Measurements from ENCODE around the gene IL17RA.
"Not testable (repeated sequence)": the region's sequence is repeated elsewhere in the genome, so short reads cannot be mapped to it uniquely, and the experiment has no call there.

The IL17RA gene, protein sequence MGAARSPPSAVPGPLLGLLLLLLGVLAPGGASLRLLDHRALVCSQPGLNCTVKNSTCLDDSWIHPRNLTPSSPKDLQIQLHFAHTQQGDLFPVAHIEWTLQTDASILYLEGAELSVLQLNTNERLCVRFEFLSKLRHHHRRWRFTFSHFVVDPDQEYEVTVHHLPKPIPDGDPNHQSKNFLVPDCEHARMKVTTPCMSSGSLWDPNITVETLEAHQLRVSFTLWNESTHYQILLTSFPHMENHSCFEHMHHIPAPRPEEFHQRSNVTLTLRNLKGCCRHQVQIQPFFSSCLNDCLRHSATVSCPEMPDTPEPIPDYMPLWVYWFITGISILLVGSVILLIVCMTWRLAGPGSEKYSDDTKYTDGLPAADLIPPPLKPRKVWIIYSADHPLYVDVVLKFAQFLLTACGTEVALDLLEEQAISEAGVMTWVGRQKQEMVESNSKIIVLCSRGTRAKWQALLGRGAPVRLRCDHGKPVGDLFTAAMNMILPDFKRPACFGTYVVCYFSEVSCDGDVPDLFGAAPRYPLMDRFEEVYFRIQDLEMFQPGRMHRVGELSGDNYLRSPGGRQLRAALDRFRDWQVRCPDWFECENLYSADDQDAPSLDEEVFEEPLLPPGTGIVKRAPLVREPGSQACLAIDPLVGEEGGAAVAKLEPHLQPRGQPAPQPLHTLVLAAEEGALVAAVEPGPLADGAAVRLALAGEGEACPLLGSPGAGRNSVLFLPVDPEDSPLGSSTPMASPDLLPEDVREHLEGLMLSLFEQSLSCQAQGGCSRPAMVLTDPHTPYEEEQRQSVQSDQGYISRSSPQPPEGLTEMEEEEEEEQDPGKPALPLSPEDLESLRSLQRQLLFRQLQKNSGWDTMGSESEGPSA

DNA sequence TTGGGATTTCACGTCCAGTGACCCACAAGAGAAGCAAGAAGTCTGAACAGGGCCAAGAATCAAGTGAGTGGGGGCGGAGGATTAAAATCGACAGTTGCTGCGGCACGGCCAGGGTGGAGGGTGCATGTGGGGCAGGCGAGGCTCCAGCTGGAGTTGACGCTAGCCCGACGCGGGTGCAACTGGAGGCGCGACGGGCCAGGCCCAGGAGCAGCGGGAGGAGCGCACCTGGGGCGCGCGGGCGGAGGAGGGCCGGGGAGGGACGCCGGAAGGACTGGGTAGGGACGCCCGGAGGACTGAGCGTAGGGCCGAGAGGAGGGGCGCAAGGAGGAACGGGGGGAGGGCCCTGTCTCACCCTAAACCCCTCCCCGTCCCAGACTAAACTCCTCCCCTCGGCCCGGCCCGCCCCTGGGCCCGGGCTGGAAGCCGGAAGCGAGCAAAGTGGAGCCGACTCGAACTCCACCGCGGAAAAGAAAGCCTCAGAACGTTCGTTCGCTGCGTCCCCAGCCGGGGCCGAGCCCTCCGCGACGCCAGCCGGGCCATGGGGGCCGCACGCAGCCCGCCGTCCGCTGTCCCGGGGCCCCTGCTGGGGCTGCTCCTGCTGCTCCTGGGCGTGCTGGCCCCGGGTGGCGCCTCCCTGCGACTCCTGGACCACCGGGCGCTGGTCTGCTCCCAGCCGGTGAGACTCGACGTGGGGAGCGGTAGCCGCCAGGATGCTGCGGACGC is at the start of gene IL17RA:
TSS of gene IL17RA (plus strand) at position 447 of the 723 bp plus-strand sequence. CDS start at position 539, 92 bp downstream.
- DNase-seq (ENCODE audit: low read depth in 2 of 2) = peak; percentile 70 to 71

DNA sequence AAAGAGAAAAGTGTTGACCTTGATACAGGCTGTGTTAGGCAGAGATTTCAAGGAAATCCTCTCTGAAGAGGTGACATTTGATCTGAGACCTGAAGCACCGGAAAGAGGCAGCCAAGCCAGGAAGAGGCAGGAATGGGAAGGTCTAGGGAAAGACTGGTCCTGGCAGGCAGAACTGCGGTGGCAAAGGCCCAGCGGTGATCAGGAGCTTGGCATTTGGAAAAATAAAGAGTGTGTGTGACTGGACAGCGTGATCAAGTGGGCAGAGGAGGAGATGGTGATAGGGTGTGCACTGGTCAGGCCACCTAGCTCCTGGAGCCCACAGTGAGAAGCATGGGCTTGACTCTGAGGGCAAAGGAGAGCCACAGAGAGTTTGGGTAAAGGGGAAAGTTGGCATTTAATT is 49.6 kb upstream of the IL17RA start:
- DNase-seq (ENCODE audit: low read depth in 2 of 2) = no peak

DNA sequence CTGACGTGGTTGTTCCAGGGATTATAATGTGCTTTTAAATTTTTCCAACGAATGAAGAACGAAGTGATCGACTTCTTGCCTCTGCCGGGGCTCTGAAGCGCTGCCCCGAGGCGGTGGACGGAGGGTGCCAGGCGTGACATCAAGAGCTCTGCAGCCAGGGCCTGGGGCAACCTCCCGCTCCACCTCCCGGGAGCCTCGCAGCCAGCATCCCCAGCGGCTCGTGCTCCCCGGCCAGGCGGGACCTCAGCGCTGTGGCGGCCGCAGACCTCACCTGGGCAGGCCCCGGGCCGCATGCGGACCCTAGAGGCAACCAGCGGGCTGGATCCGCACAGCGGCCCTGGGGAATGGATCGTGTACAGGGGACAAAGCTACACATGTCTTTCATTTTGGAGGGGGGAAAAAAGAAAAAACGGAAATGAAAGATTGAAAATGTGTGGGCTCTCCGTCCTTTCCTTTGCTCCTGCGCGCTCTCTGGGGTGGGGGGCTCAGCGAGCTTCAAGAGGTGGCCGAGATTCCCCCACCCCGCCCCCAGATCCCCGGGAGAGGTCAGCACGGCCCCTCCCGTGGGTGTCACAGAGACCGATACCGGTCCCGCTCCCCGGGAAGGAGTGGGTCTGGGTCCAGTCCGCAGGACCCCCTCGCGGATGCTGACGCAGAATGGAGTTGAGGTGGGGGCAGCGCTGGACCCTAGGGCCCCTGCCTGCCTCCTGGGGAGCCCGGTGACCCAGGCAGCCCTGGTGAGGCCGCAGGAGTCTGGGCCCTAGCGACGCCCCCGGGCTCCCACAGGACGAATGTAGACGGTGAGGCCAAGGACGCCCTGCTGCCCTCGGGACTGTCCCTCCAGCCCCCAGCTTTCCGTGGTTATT is 48.6 kb upstream of the IL17RA start:
- not testable (repeated sequence) for DNase-seq (ENCODE audit: low read depth in 2 of 2)

DNA sequence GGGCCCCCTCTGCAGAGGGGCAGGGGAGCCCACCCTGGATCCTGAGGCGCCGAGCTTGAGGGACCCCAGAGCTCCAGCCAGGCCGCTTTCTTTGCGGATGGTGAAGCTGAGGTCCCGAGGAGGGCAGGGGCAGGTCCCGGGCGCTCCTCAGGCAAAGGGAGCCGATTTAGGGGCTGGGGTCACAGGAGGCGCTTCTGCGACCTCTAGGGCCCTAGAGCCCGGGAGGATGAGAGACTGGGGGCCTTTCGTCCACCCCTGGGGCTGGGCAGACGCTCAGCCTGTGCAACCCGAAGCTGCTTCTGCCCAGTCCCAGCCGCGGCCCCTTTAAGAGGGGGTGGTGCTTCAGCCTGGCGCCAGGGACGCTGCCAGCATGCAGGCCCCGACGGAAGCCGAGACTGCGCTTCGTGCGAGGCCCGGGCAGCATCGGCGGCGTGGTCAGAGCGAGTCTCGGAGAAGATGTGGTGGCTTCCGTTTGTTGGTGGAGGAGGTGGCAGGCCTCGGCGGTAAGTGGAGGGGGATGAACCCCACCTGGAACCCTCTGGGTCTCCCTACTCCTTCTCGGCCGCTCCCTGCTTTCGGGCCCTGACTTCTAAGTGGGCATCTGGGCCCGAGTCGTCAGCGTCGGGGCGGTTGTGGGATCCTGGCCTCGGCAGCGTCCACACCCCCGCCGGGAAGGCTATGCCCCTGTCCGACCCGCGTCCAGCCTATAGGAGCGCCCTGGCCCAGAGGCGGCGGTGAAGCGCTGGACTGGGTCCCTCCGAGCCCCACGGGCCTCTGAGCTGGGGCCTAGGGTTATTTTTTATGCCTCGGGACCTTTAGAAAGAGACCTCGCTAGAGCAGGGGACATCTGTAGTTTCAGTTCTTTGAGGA is 47.7 kb upstream of the IL17RA start:
- DNase-seq (ENCODE audit: low read depth in 2 of 2) = not testable (repeated sequence)

DNA sequence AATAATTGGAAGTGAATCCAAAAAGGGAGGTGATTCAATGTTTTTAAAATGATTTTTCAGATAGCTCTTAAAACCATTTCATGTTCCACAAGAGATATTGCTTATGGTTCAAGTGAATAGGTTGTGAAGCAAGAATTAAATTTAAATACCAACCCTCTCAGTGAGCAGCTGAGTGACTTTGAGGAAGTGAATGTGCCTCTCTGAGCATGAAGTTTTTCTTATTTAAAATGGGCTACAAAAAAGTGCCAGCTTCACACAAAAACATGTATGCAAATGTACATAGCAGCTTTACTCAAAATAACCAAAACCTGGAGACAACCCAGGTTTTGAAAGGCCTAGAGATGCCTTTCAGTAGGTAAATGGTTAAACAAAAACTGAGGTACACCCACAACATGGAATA is 41.3 kb upstream of the IL17RA start:
- no peak for DNase-seq (ENCODE audit: low read depth in 2 of 2)

DNA sequence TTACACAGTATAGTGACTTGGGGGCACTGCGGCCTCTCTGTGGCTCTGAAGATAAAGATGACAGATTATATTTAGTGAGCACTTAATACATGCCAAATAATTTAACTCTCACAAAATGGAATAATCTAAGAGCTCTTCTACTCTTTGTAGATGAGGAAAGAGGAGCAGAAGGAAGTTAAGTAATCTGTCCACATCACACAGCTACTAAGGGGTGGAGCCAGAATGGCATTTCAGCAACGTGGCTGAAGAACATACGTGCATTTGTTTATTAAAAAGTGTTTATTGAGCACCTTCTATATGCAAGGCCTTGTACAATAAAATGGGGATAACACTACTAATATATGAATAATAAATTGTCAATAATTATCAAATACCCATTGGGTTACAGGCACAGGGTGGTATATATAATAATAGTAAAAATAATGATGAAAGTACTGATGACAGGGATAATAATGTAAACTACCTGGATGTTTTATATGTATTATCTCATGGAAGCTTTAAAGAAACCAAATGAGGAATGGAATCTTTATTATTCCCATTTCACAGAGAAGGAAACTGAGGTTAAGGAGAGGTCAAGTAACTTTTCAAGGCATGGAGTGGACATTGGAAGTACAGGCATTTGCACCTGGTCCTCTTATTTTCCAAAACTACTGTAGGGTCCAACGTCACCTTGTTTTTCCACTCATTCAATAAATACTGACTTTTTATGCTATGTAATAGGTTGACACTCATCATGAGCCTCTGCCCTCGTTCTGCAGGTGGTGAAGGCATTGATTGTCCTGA is 38.0 kb upstream of the IL17RA start:
- no peak for DNase-seq (ENCODE audit: low read depth in 2 of 2)

DNA sequence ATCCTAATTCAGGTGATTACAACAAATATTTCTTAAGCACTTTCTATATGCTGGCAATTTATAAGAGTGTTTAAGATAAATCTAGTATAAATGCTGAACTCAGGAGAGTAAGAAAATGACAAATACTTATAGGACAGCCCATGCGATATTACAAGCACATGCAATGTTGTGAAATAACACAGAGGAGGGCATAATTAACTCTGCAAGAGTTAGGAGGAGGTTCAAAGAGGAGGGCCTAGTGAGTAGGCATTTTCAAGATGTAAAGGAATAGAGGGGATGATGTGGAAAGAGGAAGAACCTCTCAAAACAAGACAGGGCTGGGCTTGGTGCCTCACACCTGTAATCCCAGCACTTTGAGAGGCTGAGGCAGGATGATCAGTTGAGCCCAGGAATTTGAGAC is 37.1 kb upstream of the IL17RA start:
- DNase-seq (ENCODE audit: low read depth in 2 of 2) = no peak

DNA sequence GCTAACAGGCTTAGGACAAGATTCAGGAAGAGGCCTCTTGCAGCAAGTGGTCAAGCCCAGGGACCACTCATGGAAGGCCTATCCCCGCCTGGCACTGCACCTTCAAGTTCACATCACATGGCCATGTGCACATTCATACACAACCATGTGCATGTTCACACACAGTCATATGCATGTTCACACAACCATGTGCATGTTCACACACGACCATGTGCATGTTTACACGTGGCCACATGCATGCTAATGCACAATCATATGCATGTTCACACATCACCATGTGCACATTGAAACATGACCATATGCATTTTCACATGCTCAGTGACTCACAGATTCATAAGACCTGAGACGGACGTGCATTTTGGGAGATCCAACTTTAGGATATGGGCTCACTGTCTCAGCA is 28.7 kb upstream of the IL17RA start:
- no peak for DNase-seq (ENCODE audit: low read depth in 2 of 2)

DNA sequence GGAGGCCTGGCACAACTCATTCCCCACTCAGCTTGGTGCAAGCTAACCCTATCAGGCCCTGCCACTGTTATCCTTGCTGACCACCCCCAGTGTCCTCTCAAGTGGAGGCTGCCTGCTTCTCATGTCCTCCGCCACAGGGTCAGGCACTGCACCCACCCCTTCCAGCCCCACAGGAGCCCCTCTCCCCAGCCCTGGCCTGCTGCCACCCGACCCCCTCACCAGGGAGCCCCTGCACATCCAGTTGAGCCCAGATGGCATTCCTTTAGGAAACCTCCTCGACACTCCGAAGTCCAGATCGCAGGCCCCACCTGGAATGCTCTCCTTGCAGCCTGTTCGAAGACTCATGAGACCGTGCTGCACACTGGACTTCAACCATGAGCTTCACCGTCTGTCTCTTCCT is 28.0 kb upstream of the IL17RA start:
- no peak for DNase-seq (ENCODE audit: low read depth in 2 of 2)

DNA sequence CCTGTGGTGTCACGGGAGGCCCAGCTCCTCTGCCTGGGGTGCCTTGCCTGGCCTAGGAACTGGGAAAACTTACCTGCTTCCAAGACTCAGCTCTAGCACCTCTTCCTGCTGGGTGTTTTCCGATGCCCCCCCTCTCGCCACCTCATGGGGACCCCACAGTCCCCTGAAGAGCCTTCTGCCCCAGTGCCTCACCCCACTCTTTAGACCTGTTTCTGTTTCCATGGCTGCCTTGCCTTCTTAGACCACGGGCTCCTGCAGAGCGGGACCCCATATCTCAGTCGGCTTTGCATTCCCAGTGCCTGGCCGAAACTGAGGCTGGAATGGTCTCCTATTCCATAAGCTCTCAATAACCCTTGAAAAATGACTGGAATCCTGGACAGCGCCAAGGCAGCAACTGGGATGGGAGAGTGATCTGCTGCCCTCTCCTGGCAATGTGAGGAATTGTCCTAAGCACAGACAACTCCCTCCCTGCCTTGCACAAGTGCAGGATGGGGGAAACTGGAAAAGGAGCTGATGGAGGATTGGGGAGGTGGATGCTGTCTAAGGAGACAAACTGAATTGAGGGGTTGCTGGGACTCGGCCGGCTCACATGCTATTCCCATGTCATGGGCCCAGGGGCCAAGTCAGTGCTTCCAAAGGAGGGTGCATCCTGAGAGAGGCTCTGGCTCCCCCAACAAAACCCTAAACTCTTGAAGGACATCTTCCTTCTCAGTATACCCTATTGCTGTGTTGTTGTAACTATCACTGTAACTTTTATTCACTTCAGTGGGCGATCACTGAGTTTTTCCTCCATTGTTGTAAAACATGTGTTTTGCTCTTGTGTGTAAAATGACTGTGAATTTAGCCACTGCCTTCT is 26.6 kb upstream of the IL17RA start:
- DNase-seq (ENCODE audit: low read depth in 2 of 2) = peak; percentile 45 to 55

DNA sequence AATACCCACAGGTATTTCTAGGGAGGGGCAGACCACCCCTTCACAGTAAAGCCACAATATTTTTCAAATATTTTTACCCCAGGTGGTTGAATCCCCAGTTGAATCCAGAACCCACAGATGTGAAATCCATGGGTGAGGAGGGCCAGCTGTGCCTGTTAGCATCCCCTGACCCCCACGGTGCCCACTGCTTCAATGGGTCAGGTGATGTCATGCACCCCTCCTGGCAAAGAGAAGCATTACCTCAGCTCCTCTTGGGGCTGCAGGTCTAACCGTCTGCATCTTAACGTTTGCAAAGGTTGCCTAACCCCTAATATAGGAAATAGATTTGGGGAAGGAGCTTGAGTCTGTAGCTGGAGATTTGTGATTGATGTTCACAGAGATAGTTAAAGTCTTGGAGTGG is 24.7 kb upstream of the IL17RA start:
- no peak for DNase-seq (ENCODE audit: low read depth in 2 of 2)

DNA sequence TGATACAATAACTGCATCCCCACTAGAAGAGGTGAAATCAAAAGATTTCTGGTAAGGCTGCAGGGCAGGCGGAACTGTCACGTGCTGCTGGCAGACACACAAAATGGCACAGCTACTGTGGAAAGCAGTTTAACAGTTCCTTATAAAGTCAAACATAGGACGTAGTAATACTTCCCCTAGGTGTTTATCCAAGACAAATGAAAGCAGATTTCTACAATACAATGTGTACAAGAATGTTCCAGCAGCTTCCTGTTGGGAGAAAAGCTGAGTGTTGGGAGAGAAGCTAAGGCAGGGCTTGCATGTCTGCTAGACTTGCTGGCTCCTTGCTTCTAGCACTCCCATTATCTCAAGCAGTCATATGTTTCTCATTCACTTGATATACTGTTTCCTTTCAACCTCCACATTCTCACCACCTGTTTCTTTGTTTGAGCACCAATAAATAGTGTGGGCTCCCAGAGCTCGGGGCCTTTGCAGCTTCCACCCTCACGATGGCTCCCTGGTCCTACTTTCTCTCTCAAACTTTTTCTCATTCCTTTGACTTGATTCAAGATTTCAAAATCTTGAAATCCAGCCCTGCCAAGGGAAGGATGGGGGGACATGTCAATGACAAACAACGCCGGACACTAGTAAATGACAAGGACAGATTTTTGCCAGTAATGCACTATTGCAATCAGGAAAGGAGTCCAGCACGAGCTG is 21.2 kb upstream of the IL17RA start:
- DNase-seq (ENCODE audit: low read depth in 2 of 2) = no peak

DNA sequence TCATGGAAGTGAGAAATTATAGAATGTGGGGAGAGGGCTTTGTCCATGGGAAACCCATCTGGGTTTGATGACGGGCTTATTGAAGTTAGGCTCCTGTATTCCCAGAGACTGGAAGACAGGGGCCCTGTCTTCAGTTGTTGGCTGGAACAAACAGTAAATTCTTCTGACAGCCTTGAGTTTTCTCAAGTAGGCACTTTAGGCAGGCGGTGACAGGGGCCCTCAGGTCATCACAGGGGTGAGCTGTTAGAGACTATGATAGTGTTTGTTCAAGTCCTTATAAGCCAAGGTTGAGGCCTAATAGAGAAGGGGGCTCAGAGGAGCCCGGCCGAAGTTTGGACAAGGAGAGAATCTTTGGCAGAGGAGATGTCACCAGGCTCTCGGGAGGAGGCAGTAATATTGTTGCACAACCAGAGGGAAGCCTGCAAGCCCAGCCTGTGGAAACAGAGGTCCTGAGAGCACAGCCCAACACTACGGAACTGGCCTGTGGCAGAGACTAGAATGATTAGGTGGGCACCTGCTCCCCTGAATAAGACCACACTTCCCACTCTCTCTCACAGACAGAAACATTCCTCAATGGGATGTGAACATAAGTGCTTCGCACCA is 20.2 kb upstream of the IL17RA start:
- DNase-seq (ENCODE audit: low read depth in 2 of 2) = no peak

DNA sequence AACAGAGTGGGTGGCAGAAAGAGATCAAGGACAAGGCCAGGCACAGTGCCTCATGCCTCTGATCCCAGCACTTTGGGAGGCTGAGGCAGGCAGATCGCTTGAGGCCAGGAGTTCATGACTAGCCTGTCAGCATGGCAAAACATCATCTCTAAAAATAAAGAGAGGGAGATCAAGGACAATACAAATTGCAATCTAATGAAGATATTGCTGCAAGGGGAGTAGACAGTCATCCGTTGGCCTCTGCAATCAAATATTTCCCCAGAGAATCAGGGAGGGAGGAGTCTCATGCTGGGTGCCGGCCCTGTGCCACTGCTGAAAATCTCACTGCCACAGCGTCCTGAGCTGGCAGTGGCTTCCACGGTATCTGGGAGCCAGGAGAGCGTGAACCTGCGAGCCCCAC is 19.4 kb upstream of the IL17RA start:
- no peak for DNase-seq (ENCODE audit: low read depth in 2 of 2)

DNA sequence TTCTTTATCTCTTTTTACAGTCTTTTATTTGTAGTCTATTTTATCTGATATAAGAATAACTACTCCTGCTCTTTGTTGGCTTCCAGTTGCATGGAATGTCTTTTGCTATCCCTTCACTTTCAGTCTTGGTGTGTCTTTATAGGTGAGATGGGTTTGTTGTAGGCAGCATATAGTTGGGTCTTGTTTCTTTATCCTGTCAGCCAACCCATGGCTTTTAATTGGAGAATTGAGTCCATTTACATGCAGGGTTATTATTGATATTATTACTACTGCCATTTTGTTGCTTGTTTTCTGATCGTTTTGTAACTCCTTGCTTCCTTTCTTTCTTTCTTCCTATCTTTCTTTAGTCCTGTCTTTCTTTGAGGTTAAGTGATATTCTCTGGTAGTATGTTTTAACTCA is 11.9 kb upstream of the IL17RA start:
- DNase-seq (ENCODE audit: low read depth in 2 of 2) = no peak

DNA sequence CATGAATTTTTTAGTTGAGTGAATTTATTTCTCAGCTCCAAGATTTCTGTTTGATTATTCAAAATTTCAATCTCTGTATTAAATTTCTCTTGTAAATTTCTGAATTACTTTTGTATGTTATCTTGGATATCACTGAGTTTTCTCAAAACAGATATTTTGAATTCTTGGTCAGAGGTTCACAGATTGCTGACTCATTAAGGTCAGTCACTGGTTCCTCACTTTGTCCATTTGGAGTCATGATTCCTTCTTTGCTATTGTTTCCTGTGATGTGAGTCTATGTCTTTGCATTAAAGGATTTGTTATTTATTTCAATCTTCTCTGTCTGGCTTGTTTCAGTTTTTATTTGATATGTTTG is 10.2 kb upstream of the IL17RA start:
- no peak for DNase-seq (ENCODE audit: low read depth in 2 of 2)

DNA sequence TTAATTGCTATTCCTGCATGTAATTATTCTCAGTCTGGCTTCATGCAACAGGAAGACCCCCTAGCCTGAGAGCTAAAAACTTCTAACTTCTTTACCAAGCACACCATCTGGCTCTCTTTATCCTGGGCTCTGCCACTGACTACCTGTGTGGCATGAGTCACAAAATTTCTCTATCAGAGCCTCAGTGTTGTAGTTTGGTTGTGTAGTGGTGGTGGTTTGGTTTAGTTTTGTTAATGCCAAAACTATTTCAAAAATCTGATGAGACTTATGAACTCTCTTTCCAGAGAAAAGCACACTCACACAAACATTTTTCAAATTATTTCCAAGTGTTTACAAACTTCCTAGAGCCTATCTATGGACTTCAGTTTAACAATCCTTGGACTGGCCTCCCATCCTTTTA is 7.5 kb upstream of the IL17RA start:
- DNase-seq (ENCODE audit: low read depth in 2 of 2) = peak; percentile 79 to 82

DNA sequence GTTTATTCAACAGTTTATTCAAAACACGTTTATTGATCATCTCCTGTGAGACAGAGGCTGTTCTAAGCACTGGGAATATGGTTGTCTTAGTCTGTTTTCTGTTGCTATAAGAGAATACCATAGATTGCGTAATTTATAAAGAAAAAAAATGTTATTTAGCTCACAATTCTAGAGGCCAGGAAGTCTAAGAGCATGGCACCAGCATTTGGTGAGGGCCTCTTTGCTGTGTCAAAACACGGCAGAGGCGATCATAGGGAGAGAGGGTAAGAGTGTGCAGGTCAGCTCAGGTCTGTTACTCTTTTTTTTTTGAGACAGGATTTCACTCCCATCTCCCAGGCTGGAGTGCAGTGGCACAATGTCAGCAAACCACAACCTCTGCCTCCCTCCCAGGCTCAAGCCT is 5.2 kb upstream of the IL17RA start:
- no peak for DNase-seq (ENCODE audit: low read depth in 2 of 2)
